GM18511 (cell line): ENCODE measurements around the gene PDCD5.

Source experiments
- ATAC-seq: cut with Tn5 transposase; IDR thresholded peaks from one replicate; pipeline ENCODE4 v1.9.1; 2021; ENCODE audit warnings: mild to moderate bottlenecking, moderate library complexity; ENCODE audit not compliant: unreplicated experiment

PDCD5 gene

DNA sequence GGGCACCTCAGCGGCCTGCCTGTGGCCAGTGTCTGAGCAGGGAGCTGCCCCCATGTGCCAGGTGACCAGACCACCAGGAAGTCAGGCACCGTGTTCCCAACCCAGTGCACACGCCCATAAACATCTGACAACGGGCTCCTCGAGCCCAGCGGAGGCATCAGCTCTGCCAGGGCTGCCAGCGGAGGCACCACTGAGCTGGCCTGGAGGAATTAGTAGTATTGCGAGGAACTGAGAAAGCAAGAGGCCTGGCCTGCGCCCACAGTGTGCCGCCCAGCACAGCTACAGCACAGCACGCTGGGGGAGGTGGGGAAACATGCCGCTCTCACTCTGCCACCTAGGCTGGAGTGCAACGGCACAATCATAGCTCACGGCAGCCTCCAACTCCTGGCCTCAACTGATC is 49.3 kb downstream of the PDCD5 start:
- no peak for ATAC-seq

DNA sequence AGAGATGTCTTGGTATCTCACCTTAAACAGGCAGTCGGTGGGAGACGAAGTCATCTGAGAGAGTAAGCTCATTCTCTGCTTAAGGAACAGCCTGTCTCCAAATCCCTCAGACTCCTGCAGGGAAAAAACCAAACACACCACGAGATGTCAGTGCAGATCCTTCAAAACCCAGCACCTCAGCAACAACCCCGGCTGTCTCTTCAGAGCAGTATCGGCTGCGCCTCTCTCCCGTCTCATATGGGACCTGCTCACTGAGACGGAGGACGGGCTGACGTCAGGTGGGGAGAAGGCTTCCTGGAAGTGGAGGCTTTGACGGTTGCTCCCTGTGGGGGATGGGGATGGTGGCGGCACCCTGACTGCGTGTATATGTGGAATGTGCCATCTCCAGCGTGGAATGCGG is 50.4 kb downstream of the PDCD5 start:
- no peak for ATAC-seq
